HepG2 (cell line): ENCODE results near the gene SELENOW.

Source experiments
- ATF2 ChIP-seq: sonication (generic); formaldehyde crosslinking; IDR thresholded peaks from 2 replicates; pipeline ENCODE4 v1.4.0; 2020; ENCODE audit warnings: missing genetic modification reagents
- CTCF ChIP-seq: sonication (generic); formaldehyde crosslinking; IDR thresholded peaks from 2 replicates; pipeline ENCODE4 v1.5.0; 2020; ENCODE audit warnings: mild to moderate bottlenecking, missing genetic modification reagents, moderate library complexity
- EZH2 ChIP-seq: conservative IDR thresholded peaks from 2 replicates; pipeline ENCODE4 v1.6.1; 2012; ENCODE audit warnings: mild to moderate bottlenecking, low read depth, low read length, moderate library complexity
- NR3C1 ChIP-seq: sonication (generic); formaldehyde crosslinking; IDR thresholded peaks from 2 replicates; pipeline ENCODE4 v1.4.0; 2020; ENCODE audit warnings: missing genetic modification reagents
- POLR2G ChIP-seq: fragments of 200-400 bp; formaldehyde crosslinking; IDR thresholded peaks from 2 replicates; pipeline ENCODE4 v1.6.1; 2018; ENCODE audit warnings: mild to moderate bottlenecking, low read depth, low read length, moderate library complexity
- RFX3 ChIP-seq: IDR thresholded peaks from 2 replicates; pipeline ENCODE4 v1.6.1; 2016; ENCODE audit warnings: missing biosample characterization, missing genetic modification reagents
- SNRNP70 ChIP-seq: fragments of 200-400 bp; formaldehyde crosslinking; IDR thresholded peaks from 2 replicates; pipeline ENCODE4 v1.6.1; 2017; ENCODE audit warnings: mild to moderate bottlenecking, low read depth, low read length, moderate library complexity
- TAF1 ChIP-seq: sonication (generic); formaldehyde crosslinking; IDR thresholded peaks from 2 replicates; pipeline ENCODE4 v1.4.0; 2020; ENCODE audit warnings: missing genetic modification reagents
- YY1 ChIP-seq: IDR thresholded peaks from 2 replicates; pipeline ENCODE4 v1.6.1; 2011; ENCODE audit warnings: low read length, low read depth, moderate library complexity, mild to moderate bottlenecking; ENCODE audit not compliant: insufficient read depth, insufficient replicate concordance
- ZNF124 ChIP-seq: sonication (generic); formaldehyde crosslinking; IDR thresholded peaks from 2 replicates; pipeline ENCODE4 v1.4.0; 2020; ENCODE audit warnings: missing genetic modification reagents
- ZNF224 ChIP-seq: sonication (generic); formaldehyde crosslinking; IDR thresholded peaks from 2 replicates; pipeline ENCODE4 v1.5.0; 2020; ENCODE audit warnings: mild to moderate bottlenecking, missing genetic modification reagents

GRCh38 chr19:47768604-47769003, 9.9 kb upstream of the SELENOW start:
- TF ChIP-seq ZNF224 (no peak), CTCF (CRISPR knock-in tag) (peak; percentile 52), YY1 (no peak), TAF1 (CRISPR knock-in tag) (no peak), RFX3 (CRISPR knock-in tag) (no peak), POLR2G (no peak), ATF2 (CRISPR knock-in tag) (no peak), ZNF124 (no peak), EZH2 (no peak), NR3C1 (CRISPR knock-in tag) (no peak), SNRNP70 (no peak)
